ENCODE data around the gene PTPN21. TPM values are rescaled to one million over a fixed set of nuclear protein-coding genes. Genes with fewer than 3 reads are reported as not detected.

PTPN21 gene
- total and polyA plus RNA-seq, 4 donors, result 11.8 to 20.6 (median 18.4) TPM

GRCh38 chr14:88421286-88421685 is 133.5 kb downstream of the PTPN21 start:
- DNase-seq (ENCODE audit: low read depth in 4 of 6, low spot score in 6 of 6), result no peak
- Histone ChIP-seq H3K27ac (ENCODE audit: low read depth, low read length) (no peak overlapping the region), H3K4me1 (ENCODE audit: control insufficient read depth, insufficient read depth, low read length) (no peaks in the 10 kb centered on the region), H3K4me3 (ENCODE audit: low read depth, low read length) (no peak overlapping the region), H3K9me3 (ENCODE audit: control insufficient read depth, insufficient read depth, low read length) (peaks cover 6% of the 10 kb centered on the region), H3K36me3 (ENCODE audit: control insufficient read depth, insufficient read depth, low read length) (peaks cover 7% of the 10 kb centered on the region), H3K27me3 (ENCODE audit: control insufficient read depth, insufficient read depth, low read length) (no peaks in the 10 kb centered on the region)
- 96% methylated on average over 3 of the region's 4 CpGs for WGBS (ENCODE audit: insufficient coverage)

- H3K27me3 ChIP-seq (ENCODE audit: control insufficient read depth, insufficient read depth, low read length), result no peaks in the 10 kb centered on the region
- peaks cover 11% of the 10 kb centered on the region for H3K9me3 ChIP-seq (ENCODE audit: control insufficient read depth, insufficient read depth, low read length)
- no CpG with 5 or more reads among the region's 3 CpGs for WGBS (ENCODE audit: insufficient coverage)
- H3K27ac ChIP-seq (ENCODE audit: low read depth, low read length), result no peak overlapping the region
- no peaks in the 10 kb centered on the region for H3K4me1 ChIP-seq (ENCODE audit: control insufficient read depth, insufficient read depth, low read length)
- H3K36me3 ChIP-seq (ENCODE audit: control insufficient read depth, insufficient read depth, low read length), result peaks cover 10% of the 10 kb centered on the region
- H3K4me3 ChIP-seq (ENCODE audit: low read depth, low read length), result no peak overlapping the region
- DNase-seq (ENCODE audit: low read depth in 4 of 6, low spot score in 6 of 6), result no peak
These were observed 134.6 kb downstream of the PTPN21 start for GRCh38 chr14:88420187-88420586.

GRCh38 chr14:88417594-88417993 is 137.2 kb downstream of the PTPN21 start:
- Histone ChIP-seq H3K4me1 (ENCODE audit: control insufficient read depth, insufficient read depth, low read length) (no peaks in the 10 kb centered on the region), H3K9me3 (ENCODE audit: control insufficient read depth, insufficient read depth, low read length) (peaks cover 16% of the 10 kb centered on the region), H3K27ac (ENCODE audit: low read depth, low read length) (no peak overlapping the region), H3K4me3 (ENCODE audit: low read depth, low read length) (no peak overlapping the region), H3K36me3 (ENCODE audit: control insufficient read depth, insufficient read depth, low read length) (peaks cover 10% of the 10 kb centered on the region), H3K27me3 (ENCODE audit: control insufficient read depth, insufficient read depth, low read length) (no peaks in the 10 kb centered on the region)
- DNase-seq (ENCODE audit: low read depth in 4 of 6, low spot score in 6 of 6), result no peak

Small RNAs within 50 kb of the gene (small RNA-seq; reads per million reads assigned to genes)
- gene RNU4-22P (ENCODE audit: low replicate concordance), result not detected

Other genes with a start within 250 kb of the PTPN21 start
- 10 to 100 TPM in 1 of 2 donors, 1 to 10 TPM in 1; 6.2 to 11.5 TPM for gene KCNK10, start 231.7 kb downstream of the PTPN21 start, total RNA-seq
- 10 to 100 TPM; 12.3 to 15.3 TPM for gene KCNK10, start 231.7 kb downstream of the PTPN21 start, polyA plus RNA-seq (ENCODE audit: insufficient read length in 2 of 2)
- 10 to 100 TPM; 23.5 to 44.3 TPM for gene SPATA7, start 169.3 kb downstream of the PTPN21 start, total RNA-seq
- gene SPATA7, start 169.3 kb downstream of the PTPN21 start, polyA plus RNA-seq (ENCODE audit: insufficient read length in 2 of 2), result 10 to 100 TPM; 24.1 to 24.6 TPM
- 10 to 100 TPM; 86.8 to 92.2 TPM for gene ZC3H14, start 8.0 kb upstream of the PTPN21 start, total RNA-seq
- gene ZC3H14, start 8.0 kb upstream of the PTPN21 start, polyA plus RNA-seq (ENCODE audit: insufficient read length in 2 of 2), result 10 to 100 TPM; 57.8 to 63.0 TPM
- 10 to 100 TPM in 1 of 2 donors, 1 to 10 TPM in 1; 7.9 to 16.1 TPM for gene EML5, start 237.9 kb upstream of the PTPN21 start, total RNA-seq
- gene EML5, start 237.9 kb upstream of the PTPN21 start, polyA plus RNA-seq (ENCODE audit: insufficient read length in 2 of 2), result 1 to 10 TPM; 5.2 to 7.1 TPM